Epithelial cell of esophagus (primary cell): Measurements from ENCODE around the gene CARD11.

Source experiments
- DNase-seq: peaks from one replicate; pipeline ENCODE4 v3.0.0; 2010; ENCODE audit warnings: low read depth
- H3K4me3 ChIP-seq: 2 replicates; pipeline ENCODE4 v1.5.1; 2011; ENCODE audit warnings: mild to moderate bottlenecking, low read length, control low read depth
- CTCF ChIP-seq: IDR thresholded peaks from 2 replicates; pipeline ENCODE4 v1.5.1; 2011; ENCODE audit warnings: low read depth, mild to moderate bottlenecking, low read length, control low read depth, inconsistent platforms; ENCODE audit not compliant: insufficient read depth; ENCODE audit errors: missing control alignments

CARD11 gene

GRCh38 chr7:2950578-2950977 lies 93.1 kb downstream of the CARD11 start:
- no peak for DNase-seq
- no peak for TF ChIP-seq CTCF
- no peak overlapping the region for H3K4me3 ChIP-seq

- H3K4me3 ChIP-seq = no peak overlapping the region
- TF ChIP-seq CTCF = no peak
- DNase-seq = no peak
Measured at GRCh38 chr7:2948749-2949148, 94.9 kb downstream of the CARD11 start.

GRCh38 chr7:2947058-2947780 lies 96.4 kb downstream of the CARD11 start:
- TF ChIP-seq CTCF = no peak
- no peak for DNase-seq
- H3K4me3 ChIP-seq = no peak overlapping the region

- no peak for TF ChIP-seq CTCF
- no peak overlapping the region for H3K4me3 ChIP-seq
Measured at GRCh38 chr7:2945171-2945570, 98.5 kb downstream of the CARD11 start.

GRCh38 chr7:2944739-2945138 lies 98.9 kb downstream of the CARD11 start:
- DNase-seq = no peak
- no peak overlapping the region for H3K4me3 ChIP-seq
- TF ChIP-seq CTCF = no peak

More at GRCh38 chr7:2945171-2945570, 98.5 kb downstream of the CARD11 start:
- no peak for DNase-seq

GRCh38 chr7:2943851-2944601 lies 99.6 kb downstream of the CARD11 start:
- no peak for DNase-seq
- H3K4me3 ChIP-seq = no peak overlapping the region
- TF ChIP-seq CTCF = no peak
